ENCODE data around the gene TGM3. TPM values are rescaled to one million over a fixed set of nuclear protein-coding genes. Genes with fewer than 3 reads are reported as not detected.

The TGM3 gene
- total and polyA plus RNA-seq, 11 donors: 0.04 TPM; not detected in 10

DNA sequence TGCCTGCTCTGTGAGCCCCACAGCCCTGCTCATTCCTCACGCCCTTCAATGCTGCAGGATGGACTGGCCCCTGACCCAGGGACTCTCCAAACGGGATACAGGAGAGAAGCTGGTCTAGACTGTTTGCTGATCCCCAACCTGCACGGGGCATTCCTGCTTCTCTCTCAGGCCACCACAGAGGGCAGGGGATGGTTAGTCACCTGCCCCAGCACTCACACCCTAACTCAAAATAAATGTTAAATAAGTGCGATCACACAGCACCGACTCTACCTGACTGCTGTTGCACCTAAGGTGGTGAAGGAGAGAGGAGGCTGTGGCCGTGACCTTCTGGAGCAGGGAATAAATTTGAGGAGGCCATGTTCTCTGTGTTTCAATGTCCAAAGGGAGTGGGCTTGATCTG lies 45.0 kb downstream of the TGM3 start:
- TF ChIP-seq POLR2A (IDR thresholded peaks at IDR 0.05): no peak
- TF ChIP-seq, protein P1, sequence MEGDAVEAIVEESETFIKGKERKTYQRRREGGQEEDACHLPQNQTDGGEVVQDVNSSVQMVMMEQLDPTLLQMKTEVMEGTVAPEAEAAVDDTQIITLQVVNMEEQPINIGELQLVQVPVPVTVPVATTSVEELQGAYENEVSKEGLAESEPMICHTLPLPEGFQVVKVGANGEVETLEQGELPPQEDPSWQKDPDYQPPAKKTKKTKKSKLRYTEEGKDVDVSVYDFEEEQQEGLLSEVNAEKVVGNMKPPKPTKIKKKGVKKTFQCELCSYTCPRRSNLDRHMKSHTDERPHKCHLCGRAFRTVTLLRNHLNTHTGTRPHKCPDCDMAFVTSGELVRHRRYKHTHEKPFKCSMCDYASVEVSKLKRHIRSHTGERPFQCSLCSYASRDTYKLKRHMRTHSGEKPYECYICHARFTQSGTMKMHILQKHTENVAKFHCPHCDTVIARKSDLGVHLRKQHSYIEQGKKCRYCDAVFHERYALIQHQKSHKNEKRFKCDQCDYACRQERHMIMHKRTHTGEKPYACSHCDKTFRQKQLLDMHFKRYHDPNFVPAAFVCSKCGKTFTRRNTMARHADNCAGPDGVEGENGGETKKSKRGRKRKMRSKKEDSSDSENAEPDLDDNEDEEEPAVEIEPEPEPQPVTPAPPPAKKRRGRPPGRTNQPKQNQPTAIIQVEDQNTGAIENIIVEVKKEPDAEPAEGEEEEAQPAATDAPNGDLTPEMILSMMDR (IDR thresholded peaks at IDR 0.05): no peak
- Histone ChIP-seq H3K27me3 (peaks cover 0 to 8% (median 0%) of the 10 kb centered on the region in 9 donors), H3K4me1 (no peaks in the 10 kb centered on the region), H3K36me3 (no peaks in the 10 kb centered on the region), H3K4me3 (no peak overlapping the region), H3K27ac (no peak overlapping the region), H3K9me3 (peaks cover 0 to 6% (median 0%) of the 10 kb centered on the region in 12 donors)
- intact Hi-C loops (cut with DNase I): no loop called here
- WGBS, 4 donors: 84 to 90% (median 87%) methylated on average over 6 of the region's 6 CpGs
- ATAC-seq (no peak), DNase-seq (no peak)

DNA sequence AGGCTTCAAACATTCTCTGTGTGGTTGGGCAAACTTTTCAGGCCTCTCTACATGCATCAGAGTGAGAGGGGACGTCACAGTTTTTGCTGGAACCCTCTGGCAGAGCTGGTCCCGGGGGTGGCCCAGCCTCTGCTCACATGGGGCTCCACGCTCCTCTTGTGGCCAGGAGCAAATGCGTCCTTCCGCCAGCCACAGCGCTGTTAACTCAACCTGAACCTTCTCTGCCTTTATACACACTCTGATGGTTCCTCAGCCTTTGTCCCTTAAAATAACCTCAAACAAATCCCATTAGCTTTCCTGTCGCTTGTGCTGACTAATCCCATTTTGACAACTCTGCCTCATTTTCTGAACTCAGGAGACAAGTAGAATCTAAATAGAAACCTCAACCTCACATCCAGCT lies 45.5 kb downstream of the TGM3 start:
- intact Hi-C loops (cut with DNase I): no loop called here
- TF ChIP-seq POLR2A (IDR thresholded peaks at IDR 0.05): no peak
- TF ChIP-seq, protein P1 (IDR thresholded peaks at IDR 0.05): no peak
- ATAC-seq (no peak), DNase-seq (no peak)
- H3K4me3 ChIP-seq: no peak overlapping the region
- WGBS, 4 donors: 69 to 84% (median 79%) methylated on average over 7 of the region's 7 CpGs
- peaks cover 0 to 8% (median 0%) of the 10 kb centered on the region in 9 donors for H3K27me3 ChIP-seq
- no peak overlapping the region for H3K27ac ChIP-seq
- H3K36me3 ChIP-seq: no peaks in the 10 kb centered on the region
- no peaks in the 10 kb centered on the region for H3K4me1 ChIP-seq
- H3K9me3 ChIP-seq: peaks cover 0 to 6% (median 0%) of the 10 kb centered on the region in 12 donors

DNA sequence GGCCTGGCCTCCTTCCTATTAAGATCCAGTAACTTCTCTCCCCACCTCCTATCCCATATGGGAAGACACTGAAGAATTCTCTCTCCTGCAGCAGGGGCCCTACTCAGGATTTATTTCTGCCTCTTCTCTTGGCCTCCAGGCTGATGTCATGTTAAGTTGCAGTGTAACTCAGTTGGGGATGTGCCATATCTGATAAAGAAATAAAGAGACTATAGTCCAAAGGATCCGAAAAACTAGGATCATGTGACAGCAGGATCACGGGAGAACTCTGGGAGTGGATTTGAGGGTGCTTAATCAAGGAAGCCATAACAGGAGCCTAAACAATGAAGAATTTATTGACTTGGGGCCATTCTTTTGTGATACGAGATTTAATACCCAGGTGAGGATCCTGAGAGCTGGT lies 46.4 kb downstream of the TGM3 start:
- ATAC-seq: no peak
- H3K4me1 ChIP-seq: no peaks in the 10 kb centered on the region
- DNase-seq: no peak
- TF ChIP-seq POLR2A (IDR thresholded peaks at IDR 0.05): no peak
- TF ChIP-seq, protein P1 (IDR thresholded peaks at IDR 0.05): no peak
- H3K27me3 ChIP-seq: peaks cover 0 to 10% (median 0%) of the 10 kb centered on the region in 9 donors
- no peak overlapping the region for H3K27ac ChIP-seq
- no peaks in the 10 kb centered on the region for H3K36me3 ChIP-seq
- H3K9me3 ChIP-seq: peaks cover 0 to 8% (median 0%) of the 10 kb centered on the region in 12 donors
- no peak overlapping the region for H3K4me3 ChIP-seq
- WGBS, 4 donors: 58 to 69% (median 60%) methylated on average over 3 of the region's 3 CpGs
- intact Hi-C loops (cut with DNase I): no loop called here

DNA sequence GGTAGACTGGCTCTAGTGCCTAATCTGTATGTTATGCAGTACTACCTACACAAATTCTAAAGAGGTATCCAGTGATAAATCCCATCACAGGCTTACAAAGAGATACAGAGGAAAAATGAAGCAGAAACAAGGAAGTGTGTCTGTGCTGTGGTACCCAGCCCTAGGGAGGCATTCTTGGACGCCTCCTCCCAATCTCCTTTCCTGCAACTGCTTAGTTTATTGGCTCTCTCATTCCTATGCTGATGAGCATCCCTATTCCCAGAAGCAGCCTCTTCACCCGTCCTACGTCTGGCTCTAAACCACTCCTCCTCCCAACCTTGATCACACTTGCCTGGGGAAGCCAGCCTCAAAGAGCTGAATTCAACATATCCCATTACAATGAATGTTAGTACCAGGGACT lies 50.4 kb downstream of the TGM3 start:
- Histone ChIP-seq H3K9me3 (peaks cover 0 to 12% (median 0%) of the 10 kb centered on the region in 12 donors), H3K27ac (no peak overlapping the region), H3K4me3 (no peak overlapping the region), H3K36me3 (no peaks in the 10 kb centered on the region), H3K4me1 (no peaks in the 10 kb centered on the region), H3K27me3 (peaks cover 0 to 25% (median 10%) of the 10 kb centered on the region in 9 donors)
- DNase-seq: no peak
- intact Hi-C loops (cut with DNase I): loop anchor here in 1 of 10 donors (5.0 kb wide), 1 partner anchor 139 kb away; no protein-coding TSS in a partner anchor
- WGBS, 4 donors: 44 to 62% (median 57%) methylated on average over 3 of the region's 3 CpGs
- ATAC-seq: no peak
- TF ChIP-seq, protein P1 (IDR thresholded peaks at IDR 0.05): no peak
- TF ChIP-seq POLR2A (IDR thresholded peaks at IDR 0.05): no peak
